ENCODE measurements around the gene ATP8A1.

DNA sequence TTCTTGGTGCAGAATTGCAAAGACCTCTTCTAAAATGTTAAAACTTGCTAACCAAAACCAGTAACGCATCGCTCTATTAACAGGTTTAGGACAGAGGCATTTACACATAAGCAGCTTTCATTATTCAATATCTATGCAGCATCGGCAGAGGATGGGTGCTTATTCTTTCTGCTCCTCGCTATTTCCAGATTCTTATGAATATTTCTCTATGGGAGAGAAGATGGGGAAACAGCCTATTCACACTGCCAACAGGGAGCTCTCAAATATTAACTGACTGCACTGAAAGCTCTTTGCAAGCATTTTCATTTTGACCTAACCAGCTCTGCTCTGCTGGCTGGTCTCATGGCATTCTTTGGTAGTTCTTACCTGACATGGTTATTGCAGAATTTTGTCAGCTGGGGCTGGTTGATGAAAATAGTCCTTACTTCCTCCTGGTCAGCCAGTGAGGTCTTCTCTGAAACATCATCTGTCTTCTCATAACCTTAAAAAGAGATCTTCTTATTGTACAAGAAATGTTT is 30.2 kb downstream of the ATP8A1 start:
- no peak for TF ChIP-seq POLR2A (IDR thresholded peaks at IDR 0.05)
- TF ChIP-seq, protein P1, sequence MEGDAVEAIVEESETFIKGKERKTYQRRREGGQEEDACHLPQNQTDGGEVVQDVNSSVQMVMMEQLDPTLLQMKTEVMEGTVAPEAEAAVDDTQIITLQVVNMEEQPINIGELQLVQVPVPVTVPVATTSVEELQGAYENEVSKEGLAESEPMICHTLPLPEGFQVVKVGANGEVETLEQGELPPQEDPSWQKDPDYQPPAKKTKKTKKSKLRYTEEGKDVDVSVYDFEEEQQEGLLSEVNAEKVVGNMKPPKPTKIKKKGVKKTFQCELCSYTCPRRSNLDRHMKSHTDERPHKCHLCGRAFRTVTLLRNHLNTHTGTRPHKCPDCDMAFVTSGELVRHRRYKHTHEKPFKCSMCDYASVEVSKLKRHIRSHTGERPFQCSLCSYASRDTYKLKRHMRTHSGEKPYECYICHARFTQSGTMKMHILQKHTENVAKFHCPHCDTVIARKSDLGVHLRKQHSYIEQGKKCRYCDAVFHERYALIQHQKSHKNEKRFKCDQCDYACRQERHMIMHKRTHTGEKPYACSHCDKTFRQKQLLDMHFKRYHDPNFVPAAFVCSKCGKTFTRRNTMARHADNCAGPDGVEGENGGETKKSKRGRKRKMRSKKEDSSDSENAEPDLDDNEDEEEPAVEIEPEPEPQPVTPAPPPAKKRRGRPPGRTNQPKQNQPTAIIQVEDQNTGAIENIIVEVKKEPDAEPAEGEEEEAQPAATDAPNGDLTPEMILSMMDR (IDR thresholded peaks at IDR 0.05) = no peak

All from adrenal gland (tissue), 5 donors.